ENCODE results near the gene RAE1. TPM values are rescaled to one million over a fixed set of nuclear protein-coding genes. Genes with fewer than 3 reads are reported as not detected.

The RAE1 gene
- total RNA-seq, 1 experiment from 2014 or later = 31.3 TPM

- ATAC-seq (no peak), DNase-seq (ENCODE audit: low spot score) (no peak)
- Mint-ChIP-seq H3K27ac (no peak overlapping the region), H3K36me3 (peaks cover 17% of the 10 kb centered on the region), H3K4me3 (no peak overlapping the region), H3K9me3 (no peaks in the 10 kb centered on the region), H3K4me1 (0 out of 2 replicates have a peak, but pooled peaks cover 4% of the 10 kb centered on the region), H3K27me3 (ENCODE audit: low read depth) (no peaks in the 10 kb centered on the region)
- CTCF ChIA-PET = interaction anchor here (0.9 kb wide), 1 partner anchor 12 kb away, joined by 3 read pairs; no protein-coding TSS in a partner anchor
- no peak for TF ChIP-seq CBFB (CRISPR knock-in tag; IDR thresholded peaks at IDR 0.05; ENCODE audit: low read depth)
- TF ChIP-seq NFATC4 (CRISPR knock-in tag; IDR thresholded peaks at IDR 0.05) = no peak
- no peak for TF ChIP-seq HMGXB4 (CRISPR knock-in tag; IDR thresholded peaks at IDR 0.05)
- TF ChIP-seq GRHL2 (CRISPR knock-in tag; IDR thresholded peaks at IDR 0.05; ENCODE audit: insufficient replicate concordance, severe bottlenecking) = no peak
- no peak for TF ChIP-seq ELF4 (CRISPR knock-in tag; IDR thresholded peaks at IDR 0.05; ENCODE audit: low read depth)
- no peak for TF ChIP-seq TEAD1 (CRISPR knock-in tag; IDR thresholded peaks at IDR 0.05)
- TF ChIP-seq CDX4 (CRISPR knock-in tag; IDR thresholded peaks at IDR 0.05; ENCODE audit: borderline replicate concordance) = no peak
- no peak for TF ChIP-seq OVOL2 (CRISPR knock-in tag; IDR thresholded peaks at IDR 0.05; ENCODE audit: borderline replicate concordance)
- no peak for TF ChIP-seq AR (CRISPR knock-in tag; IDR thresholded peaks at IDR 0.05)
- TF ChIP-seq ZNF232 (CRISPR knock-in tag; IDR thresholded peaks at IDR 0.05) = no peak
- TF ChIP-seq ESRRA (CRISPR knock-in tag; IDR thresholded peaks at IDR 0.05; ENCODE audit: borderline replicate concordance) = no peak
- TF ChIP-seq ZMAT4 (CRISPR knock-in tag; IDR thresholded peaks at IDR 0.05) = no peak
- TF ChIP-seq FOXP1 (CRISPR knock-in tag; IDR thresholded peaks at IDR 0.05; ENCODE audit: borderline replicate concordance) = no peak
- TF ChIP-seq PRRX2 (CRISPR knock-in tag; IDR thresholded peaks at IDR 0.05) = no peak
- POLR2A ChIA-PET = no interaction called here
Observed at GRCh38 chr20:57409316-57409671, 58.2 kb downstream of the RAE1 start.

GRCh38 chr20:57409672-57410397 is 58.8 kb downstream of the RAE1 start:
- peaks cover 17% of the 10 kb centered on the region for H3K36me3 Mint-ChIP-seq
- CTCF ChIA-PET = interaction anchor here (0.9 kb wide), 1 partner anchor 11 kb away, joined by 3 read pairs; no protein-coding TSS in a partner anchor
- no peak overlapping the region for H3K27ac Mint-ChIP-seq
- POLR2A ChIA-PET = no interaction called here
- ATAC-seq (no peak), DNase-seq (ENCODE audit: low spot score) (no peak)
- no peak overlapping the region for H3K4me3 Mint-ChIP-seq
- no peaks in the 10 kb centered on the region for H3K27me3 Mint-ChIP-seq (ENCODE audit: low read depth)
- H3K9me3 Mint-ChIP-seq = no peaks in the 10 kb centered on the region
- TF ChIP-seq FOXJ3 (CRISPR knock-in tag; IDR thresholded peaks at IDR 0.05; ENCODE audit: borderline replicate concordance) = no peak
- TF ChIP-seq AR (CRISPR knock-in tag; IDR thresholded peaks at IDR 0.05) = no peak
- 0 out of 2 replicates have a peak, but pooled peaks cover 4% of the 10 kb centered on the region for H3K4me1 Mint-ChIP-seq

All from WTC11 (cell line).